GM23338 (cell line): Measurements from ENCODE around the gene ZDHHC4.

Experiments used
- CREB1 ChIP-seq: fragments of 250-450 bp; sonication (Bioruptor Pico); IDR thresholded peaks from 2 replicates; pipeline ENCODE4 v1.5.0; 2020; ENCODE audit warnings: low read depth, mild to moderate bottlenecking, moderate library complexity
- EZH2phosphoT487 ChIP-seq: fragments of 200-600 bp; sonication (generic); IDR thresholded peaks from one replicate; pipeline ENCODE4 v1.8.1; 2018; ENCODE audit warnings: antibody characterized with exemption; ENCODE audit not compliant: unreplicated experiment
- JUNB ChIP-seq: IDR thresholded peaks from one replicate; pipeline ENCODE4 v1.6.1; 2016; ENCODE audit warnings: antibody characterized with exemption; ENCODE audit not compliant: unreplicated experiment
- POLR2AphosphoS5 ChIP-seq: IDR thresholded peaks from 2 replicates; pipeline ENCODE4 v1.6.1; 2016; ENCODE audit warnings: antibody characterized with exemption, low read depth
- REST ChIP-seq: IDR thresholded peaks from one replicate; pipeline ENCODE4 v1.6.1; 2018; ENCODE audit warnings: antibody characterized with exemption; ENCODE audit not compliant: unreplicated experiment
- TF ChIP-seq, protein P1 (sequence below), 2 experiments: fragments of 200-600 bp in 1 of 2; sonication (generic) in 1 of 2; conservative IDR thresholded peaks; 2 replicates each; pipeline versions ENCODE4 v1.5.1 to v1.6.1; 2016 to 2017; ENCODE audit warnings: antibody characterized with exemption in 2 of 2, low read depth in 2 of 2, mild to moderate bottlenecking in 2 of 2, moderate library complexity in 1 of 2
- TF ChIP-seq, protein P2 (sequence below): IDR thresholded peaks from 2 replicates; pipeline ENCODE4 v1.6.1; 2016; ENCODE audit warnings: antibody characterized with exemption

DNA sequence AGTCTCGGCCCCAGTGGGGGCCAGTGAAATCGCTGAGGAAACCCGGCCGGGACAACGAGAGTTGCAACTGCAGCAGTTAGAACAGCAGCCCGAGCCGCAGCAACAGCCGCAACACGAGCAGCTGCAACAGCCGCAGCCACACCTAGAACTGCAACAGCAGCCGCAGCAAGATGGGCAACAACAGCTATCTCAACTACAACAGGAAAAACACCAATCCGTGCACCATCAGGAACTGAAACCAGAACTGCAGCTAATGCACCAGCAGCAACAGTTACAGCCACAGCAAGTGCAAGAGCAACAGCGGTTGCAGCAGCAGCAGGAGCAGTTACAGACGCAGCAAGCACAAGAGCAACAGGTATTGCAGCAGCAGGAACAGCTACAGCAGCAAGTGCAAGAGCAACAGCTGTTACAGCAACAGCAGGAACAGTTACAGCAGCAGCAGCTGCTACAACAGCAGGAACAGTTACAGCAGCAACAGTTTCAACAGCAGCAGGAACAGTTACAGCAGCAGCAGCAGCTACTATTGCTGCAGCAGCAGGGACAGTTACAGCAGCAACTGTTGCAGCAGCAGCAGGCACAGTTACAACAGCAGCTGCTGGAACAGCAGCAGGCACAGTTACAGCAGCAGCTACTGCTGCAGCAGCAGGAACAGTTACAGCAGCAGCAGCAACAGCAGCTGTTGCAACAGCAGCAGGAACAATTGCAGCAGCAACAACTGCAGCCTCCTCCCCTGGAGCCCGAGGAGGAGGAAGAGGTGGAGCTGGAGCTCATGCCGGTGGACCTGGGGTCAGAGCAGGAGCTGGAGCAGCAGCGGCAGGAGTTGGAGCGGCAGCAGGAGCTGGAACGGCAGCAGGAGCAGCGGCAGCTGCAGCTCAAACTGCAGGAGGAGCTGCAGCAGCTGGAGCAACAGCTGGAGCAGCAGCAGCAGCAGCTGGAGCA is 44.2 kb downstream of the ZDHHC4 start:
- TF ChIP-seq, protein P1, sequence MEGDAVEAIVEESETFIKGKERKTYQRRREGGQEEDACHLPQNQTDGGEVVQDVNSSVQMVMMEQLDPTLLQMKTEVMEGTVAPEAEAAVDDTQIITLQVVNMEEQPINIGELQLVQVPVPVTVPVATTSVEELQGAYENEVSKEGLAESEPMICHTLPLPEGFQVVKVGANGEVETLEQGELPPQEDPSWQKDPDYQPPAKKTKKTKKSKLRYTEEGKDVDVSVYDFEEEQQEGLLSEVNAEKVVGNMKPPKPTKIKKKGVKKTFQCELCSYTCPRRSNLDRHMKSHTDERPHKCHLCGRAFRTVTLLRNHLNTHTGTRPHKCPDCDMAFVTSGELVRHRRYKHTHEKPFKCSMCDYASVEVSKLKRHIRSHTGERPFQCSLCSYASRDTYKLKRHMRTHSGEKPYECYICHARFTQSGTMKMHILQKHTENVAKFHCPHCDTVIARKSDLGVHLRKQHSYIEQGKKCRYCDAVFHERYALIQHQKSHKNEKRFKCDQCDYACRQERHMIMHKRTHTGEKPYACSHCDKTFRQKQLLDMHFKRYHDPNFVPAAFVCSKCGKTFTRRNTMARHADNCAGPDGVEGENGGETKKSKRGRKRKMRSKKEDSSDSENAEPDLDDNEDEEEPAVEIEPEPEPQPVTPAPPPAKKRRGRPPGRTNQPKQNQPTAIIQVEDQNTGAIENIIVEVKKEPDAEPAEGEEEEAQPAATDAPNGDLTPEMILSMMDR (conservative IDR thresholded peaks at IDR 0.05; ENCODE audit: low read depth in 2 of 2): no peak
- TF ChIP-seq POLR2AphosphoS5: no peak
- TF ChIP-seq EZH2phosphoT487: no peak
- TF ChIP-seq CREB1 (CRISPR knock-in tag): no peak
- no peak for TF ChIP-seq JUNB
- TF ChIP-seq, protein P2, sequence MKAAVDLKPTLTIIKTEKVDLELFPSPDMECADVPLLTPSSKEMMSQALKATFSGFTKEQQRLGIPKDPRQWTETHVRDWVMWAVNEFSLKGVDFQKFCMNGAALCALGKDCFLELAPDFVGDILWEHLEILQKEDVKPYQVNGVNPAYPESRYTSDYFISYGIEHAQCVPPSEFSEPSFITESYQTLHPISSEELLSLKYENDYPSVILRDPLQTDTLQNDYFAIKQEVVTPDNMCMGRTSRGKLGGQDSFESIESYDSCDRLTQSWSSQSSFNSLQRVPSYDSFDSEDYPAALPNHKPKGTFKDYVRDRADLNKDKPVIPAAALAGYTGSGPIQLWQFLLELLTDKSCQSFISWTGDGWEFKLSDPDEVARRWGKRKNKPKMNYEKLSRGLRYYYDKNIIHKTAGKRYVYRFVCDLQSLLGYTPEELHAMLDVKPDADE: no peak
- TF ChIP-seq REST: no peak
